ENCODE results near the gene BBIP1. TPM values are rescaled to one million over a fixed set of nuclear protein-coding genes. Genes with fewer than 3 reads are reported as not detected.

BBIP1 gene
- total and polyA plus RNA-seq, 9 of the 15 experiments (the other 6 are each of a cell fraction or from before 2014, with no cell fraction given), result 5.2 to 31.0 (median 19.4) TPM

DNA sequence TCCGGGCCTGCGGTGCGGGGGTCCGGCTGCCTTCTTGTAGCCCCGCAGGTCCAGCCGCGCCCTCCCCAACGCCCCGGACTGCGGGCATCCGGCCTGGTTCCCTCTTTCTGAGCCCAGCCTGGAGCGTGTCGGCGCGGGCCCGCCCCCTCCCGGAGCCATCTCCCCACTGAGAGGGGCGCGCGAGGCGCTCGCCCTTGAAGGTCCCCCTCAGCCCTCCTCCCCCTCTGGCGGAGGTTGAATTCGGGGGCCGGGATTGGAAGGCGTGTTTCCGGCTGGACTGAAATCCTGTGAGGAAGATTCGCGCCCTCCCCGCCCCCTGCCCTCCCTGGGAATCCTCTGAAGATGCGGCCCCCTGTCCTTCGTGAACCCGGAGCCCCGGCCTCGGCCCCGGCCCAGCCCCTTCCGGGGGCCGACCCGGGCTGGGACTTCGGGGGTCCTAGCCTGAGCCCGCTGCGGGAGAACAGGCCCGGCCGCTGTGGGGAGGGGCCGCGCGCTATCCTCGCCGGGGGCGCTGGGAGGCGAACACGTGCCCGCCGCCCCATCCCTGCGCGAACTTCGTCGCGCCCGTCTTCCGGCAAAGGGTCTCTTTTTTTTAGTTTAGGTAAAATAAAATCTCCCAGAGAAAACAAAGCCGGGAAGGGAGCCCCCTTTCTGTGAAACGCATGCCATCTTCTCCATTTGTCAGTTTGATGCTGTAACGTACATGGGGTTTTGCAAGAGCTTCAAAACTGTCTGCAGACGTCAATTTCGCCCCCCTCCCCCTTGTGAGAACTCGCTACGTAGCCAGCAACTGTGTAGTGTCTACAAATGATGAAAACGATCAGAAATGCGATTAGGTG lies 46.6 kb downstream of the BBIP1 start (continued):
- TF ChIP-seq FOSL1 (tag; conservative IDR thresholded peaks at IDR 0.05) (no peak), FOS (IDR thresholded peaks at IDR 0.05; ENCODE audit: extremely low read depth, insufficient read length) (no peak), U2AF1 (optimal IDR thresholded peaks at IDR 0.05; ENCODE audit: low read depth, low read length) (no peak), C11orf30 (IDR thresholded peaks at IDR 0.05; ENCODE audit: low read depth) (no peak), KLF16 (IDR thresholded peaks at IDR 0.05) (no peak), GATA2 (CRISPR knock-in tag; IDR thresholded peaks at IDR 0.05) (peak; percentile 46; the same call in 1 of the 2 replicates), CREM (IDR thresholded peaks at IDR 0.05; ENCODE audit: low read depth) (peak; percentile 91), RBBP5 (IDR thresholded peaks at IDR 0.05; ENCODE audit: borderline replicate concordance, insufficient read depth, low read length, poor library complexity, severe bottlenecking) (no peak), ZFPM2 (CRISPR knock-in tag; IDR thresholded peaks at IDR 0.05) (no peak), ZBTB1 (CRISPR knock-in tag; IDR thresholded peaks at IDR 0.05; ENCODE audit: borderline replicate concordance, low read depth) (no peak), L3MBTL2 (IDR thresholded peaks at IDR 0.05) (peak; percentile 97), TRIM28 (IDR thresholded peaks at IDR 0.05) (no peak), EGR1 (conservative IDR thresholded peaks at IDR 0.05) (no peak), COPS2 (conservative IDR thresholded peaks at IDR 0.05) (no peak)
- TF ChIP-seq, protein P1, sequence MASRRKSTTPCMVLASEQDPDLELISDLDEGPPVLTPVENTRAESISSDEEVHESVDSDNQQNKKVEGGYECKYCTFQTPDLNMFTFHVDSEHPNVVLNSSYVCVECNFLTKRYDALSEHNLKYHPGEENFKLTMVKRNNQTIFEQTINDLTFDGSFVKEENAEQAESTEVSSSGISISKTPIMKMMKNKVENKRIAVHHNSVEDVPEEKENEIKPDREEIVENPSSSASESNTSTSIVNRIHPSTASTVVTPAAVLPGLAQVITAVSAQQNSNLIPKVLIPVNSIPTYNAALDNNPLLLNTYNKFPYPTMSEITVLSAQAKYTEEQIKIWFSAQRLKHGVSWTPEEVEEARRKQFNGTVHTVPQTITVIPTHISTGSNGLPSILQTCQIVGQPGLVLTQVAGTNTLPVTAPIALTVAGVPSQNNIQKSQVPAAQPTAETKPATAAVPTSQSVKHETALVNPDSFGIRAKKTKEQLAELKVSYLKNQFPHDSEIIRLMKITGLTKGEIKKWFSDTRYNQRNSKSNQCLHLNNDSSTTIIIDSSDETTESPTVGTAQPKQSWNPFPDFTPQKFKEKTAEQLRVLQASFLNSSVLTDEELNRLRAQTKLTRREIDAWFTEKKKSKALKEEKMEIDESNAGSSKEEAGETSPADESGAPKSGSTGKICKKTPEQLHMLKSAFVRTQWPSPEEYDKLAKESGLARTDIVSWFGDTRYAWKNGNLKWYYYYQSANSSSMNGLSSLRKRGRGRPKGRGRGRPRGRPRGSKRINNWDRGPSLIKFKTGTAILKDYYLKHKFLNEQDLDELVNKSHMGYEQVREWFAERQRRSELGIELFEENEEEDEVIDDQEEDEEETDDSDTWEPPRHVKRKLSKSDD (conservative IDR thresholded peaks at IDR 0.05; ENCODE audit: low read length), result no peak
- TF ChIP-seq, protein P2, sequence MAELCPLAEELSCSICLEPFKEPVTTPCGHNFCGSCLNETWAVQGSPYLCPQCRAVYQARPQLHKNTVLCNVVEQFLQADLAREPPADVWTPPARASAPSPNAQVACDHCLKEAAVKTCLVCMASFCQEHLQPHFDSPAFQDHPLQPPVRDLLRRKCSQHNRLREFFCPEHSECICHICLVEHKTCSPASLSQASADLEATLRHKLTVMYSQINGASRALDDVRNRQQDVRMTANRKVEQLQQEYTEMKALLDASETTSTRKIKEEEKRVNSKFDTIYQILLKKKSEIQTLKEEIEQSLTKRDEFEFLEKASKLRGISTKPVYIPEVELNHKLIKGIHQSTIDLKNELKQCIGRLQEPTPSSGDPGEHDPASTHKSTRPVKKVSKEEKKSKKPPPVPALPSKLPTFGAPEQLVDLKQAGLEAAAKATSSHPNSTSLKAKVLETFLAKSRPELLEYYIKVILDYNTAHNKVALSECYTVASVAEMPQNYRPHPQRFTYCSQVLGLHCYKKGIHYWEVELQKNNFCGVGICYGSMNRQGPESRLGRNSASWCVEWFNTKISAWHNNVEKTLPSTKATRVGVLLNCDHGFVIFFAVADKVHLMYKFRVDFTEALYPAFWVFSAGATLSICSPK (IDR thresholded peaks at IDR 0.05; ENCODE audit: borderline replicate concordance), result no peak
- TF ChIP-seq, protein P3, sequence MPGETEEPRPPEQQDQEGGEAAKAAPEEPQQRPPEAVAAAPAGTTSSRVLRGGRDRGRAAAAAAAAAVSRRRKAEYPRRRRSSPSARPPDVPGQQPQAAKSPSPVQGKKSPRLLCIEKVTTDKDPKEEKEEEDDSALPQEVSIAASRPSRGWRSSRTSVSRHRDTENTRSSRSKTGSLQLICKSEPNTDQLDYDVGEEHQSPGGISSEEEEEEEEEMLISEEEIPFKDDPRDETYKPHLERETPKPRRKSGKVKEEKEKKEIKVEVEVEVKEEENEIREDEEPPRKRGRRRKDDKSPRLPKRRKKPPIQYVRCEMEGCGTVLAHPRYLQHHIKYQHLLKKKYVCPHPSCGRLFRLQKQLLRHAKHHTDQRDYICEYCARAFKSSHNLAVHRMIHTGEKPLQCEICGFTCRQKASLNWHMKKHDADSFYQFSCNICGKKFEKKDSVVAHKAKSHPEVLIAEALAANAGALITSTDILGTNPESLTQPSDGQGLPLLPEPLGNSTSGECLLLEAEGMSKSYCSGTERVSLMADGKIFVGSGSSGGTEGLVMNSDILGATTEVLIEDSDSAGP (CRISPR knock-in tag; IDR thresholded peaks at IDR 0.05), result no peak
- TF ChIP-seq, protein P4, sequence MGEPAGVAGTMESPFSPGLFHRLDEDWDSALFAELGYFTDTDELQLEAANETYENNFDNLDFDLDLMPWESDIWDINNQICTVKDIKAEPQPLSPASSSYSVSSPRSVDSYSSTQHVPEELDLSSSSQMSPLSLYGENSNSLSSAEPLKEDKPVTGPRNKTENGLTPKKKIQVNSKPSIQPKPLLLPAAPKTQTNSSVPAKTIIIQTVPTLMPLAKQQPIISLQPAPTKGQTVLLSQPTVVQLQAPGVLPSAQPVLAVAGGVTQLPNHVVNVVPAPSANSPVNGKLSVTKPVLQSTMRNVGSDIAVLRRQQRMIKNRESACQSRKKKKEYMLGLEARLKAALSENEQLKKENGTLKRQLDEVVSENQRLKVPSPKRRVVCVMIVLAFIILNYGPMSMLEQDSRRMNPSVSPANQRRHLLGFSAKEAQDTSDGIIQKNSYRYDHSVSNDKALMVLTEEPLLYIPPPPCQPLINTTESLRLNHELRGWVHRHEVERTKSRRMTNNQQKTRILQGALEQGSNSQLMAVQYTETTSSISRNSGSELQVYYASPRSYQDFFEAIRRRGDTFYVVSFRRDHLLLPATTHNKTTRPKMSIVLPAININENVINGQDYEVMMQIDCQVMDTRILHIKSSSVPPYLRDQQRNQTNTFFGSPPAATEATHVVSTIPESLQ (CRISPR knock-in tag; IDR thresholded peaks at IDR 0.05), result no peak
- TF ChIP-seq, protein P5, sequence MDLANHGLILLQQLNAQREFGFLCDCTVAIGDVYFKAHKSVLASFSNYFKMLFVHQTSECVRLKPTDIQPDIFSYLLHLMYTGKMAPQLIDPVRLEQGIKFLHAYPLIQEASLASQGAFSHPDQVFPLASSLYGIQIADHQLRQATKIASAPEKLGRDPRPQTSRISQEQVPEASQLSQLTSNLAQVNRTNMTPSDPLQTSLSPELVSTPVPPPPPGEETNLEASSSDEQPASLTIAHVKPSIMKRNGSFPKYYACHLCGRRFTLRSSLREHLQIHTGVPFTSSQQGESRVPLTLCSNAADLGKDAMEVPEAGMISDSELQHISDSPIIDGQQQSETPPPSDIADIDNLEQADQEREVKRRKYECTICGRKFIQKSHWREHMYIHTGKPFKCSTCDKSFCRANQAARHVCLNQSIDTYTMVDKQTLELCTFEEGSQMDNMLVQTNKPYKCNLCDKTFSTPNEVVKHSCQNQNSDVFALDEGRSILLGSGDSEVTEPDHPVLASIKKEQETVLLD (IDR thresholded peaks at IDR 0.05), result no peak

Measured in K562 (cell line).